Liver (tissue), 9 donors: ENCODE results near the gene CTNNA2. TPM values are rescaled to one million over a fixed set of nuclear protein-coding genes. Genes with fewer than 3 reads are reported as not detected.

Source experiments
- DNase-seq: peaks from one replicate; pipeline ENCODE4 v3.0.0-alpha.2; 2017; ENCODE audit warnings: low spot score
- H3K27ac ChIP-seq, 2 donors: one replicate each; pipeline ENCODE4 v1.7.0; 2013; ENCODE audit warnings: inconsistent platforms in 2 of 2, low read length in 2 of 2, control low read depth in 1 of 2, low read depth in 1 of 2, mild to moderate bottlenecking in 1 of 2
- H3K27me3 ChIP-seq, 4 donors: one replicate each; pipeline versions ENCODE4 v1.6.1 to v1.7.0; 2013; ENCODE audit warnings: low read length in 3 of 4, inconsistent platforms in 1 of 4, mild to moderate bottlenecking in 1 of 4, moderate library complexity in 1 of 4; ENCODE audit not compliant: control insufficient read depth in 4 of 4, insufficient read depth in 4 of 4
- H3K36me3 ChIP-seq, 4 donors: one replicate each; pipeline versions ENCODE4 v1.6.1 to v1.7.0; 2013; ENCODE audit warnings: low read length in 3 of 4, mild to moderate bottlenecking in 3 of 4, low read depth in 1 of 4, moderate library complexity in 1 of 4; ENCODE audit not compliant: control insufficient read depth in 4 of 4, insufficient read depth in 3 of 4
- H3K4me1 ChIP-seq, 4 donors: one replicate each; pipeline versions ENCODE4 v1.6.1 to v1.7.0; 2013; ENCODE audit warnings: low read length in 3 of 4, mild to moderate bottlenecking in 3 of 4, moderate library complexity in 1 of 4; ENCODE audit not compliant: control insufficient read depth in 4 of 4, insufficient read depth in 4 of 4
- H3K4me3 ChIP-seq, 3 donors: one replicate each; pipeline versions ENCODE4 v1.6.1 to v1.7.0; 2013; ENCODE audit warnings: low read length in 3 of 3, control low read depth in 1 of 3, low read depth in 1 of 3, mild to moderate bottlenecking in 1 of 3
- H3K9ac ChIP-seq, 2 donors: one replicate each; pipeline ENCODE4 v1.7.0; 2013; ENCODE audit warnings: low read length in 2 of 2, mild to moderate bottlenecking in 2 of 2, moderate library complexity in 2 of 2, control low read depth in 1 of 2, low read depth in 1 of 2
- H3K9me3 ChIP-seq, 4 donors: one replicate each; pipeline versions ENCODE4 v1.6.1 to v1.7.0; 2013; ENCODE audit warnings: low read length in 3 of 4; ENCODE audit not compliant: control insufficient read depth in 4 of 4
- EGR1 ChIP-seq, 2 donors: IDR thresholded peaks; 2 replicates each; pipeline ENCODE4 v1.6.1; 2016 to 2018; ENCODE audit warnings: antibody characterized with exemption in 2 of 2, low read depth in 2 of 2
- FOXA1 ChIP-seq: IDR thresholded peaks from 2 replicates; pipeline ENCODE4 v1.6.1; 2016; ENCODE audit warnings: antibody characterized with exemption
- FOXA2 ChIP-seq: IDR thresholded peaks from 2 replicates; pipeline ENCODE4 v1.6.1; 2016; ENCODE audit warnings: antibody characterized with exemption
- GABPA ChIP-seq, 2 donors: IDR thresholded peaks in 1 of 2; conservative IDR thresholded peaks in 1 of 2; 2 replicates each; pipeline ENCODE4 v1.6.1; 2016; ENCODE audit warnings: antibody characterized with exemption in 2 of 2, mild to moderate bottlenecking in 1 of 2, moderate library complexity in 1 of 2
- HNF4A ChIP-seq, 2 donors: conservative IDR thresholded peaks; 2 replicates each; pipeline ENCODE4 v1.6.1; 2016; ENCODE audit warnings: antibody characterized with exemption in 2 of 2, mild to moderate bottlenecking in 2 of 2
- HNF4G ChIP-seq: IDR thresholded peaks from 2 replicates; pipeline ENCODE4 v1.6.1; 2016; ENCODE audit warnings: antibody characterized with exemption
- JUND ChIP-seq, 2 donors: IDR thresholded peaks; 2 replicates each; pipeline ENCODE4 v1.6.1; 2016; ENCODE audit warnings: antibody characterized with exemption in 2 of 2
- NR2F2 ChIP-seq: IDR thresholded peaks from 2 replicates; pipeline ENCODE4 v1.6.1; 2016; ENCODE audit warnings: antibody characterized with exemption
- RAD21 ChIP-seq, 2 donors: IDR thresholded peaks; 2 replicates each; pipeline ENCODE4 v1.6.1; 2016; ENCODE audit warnings: antibody characterized with exemption in 2 of 2, mild to moderate bottlenecking in 2 of 2
- RXRA ChIP-seq, 2 donors: IDR thresholded peaks; 2 replicates each; pipeline ENCODE4 v1.6.1; 2017 to 2018; ENCODE audit warnings: antibody characterized with exemption in 2 of 2, mild to moderate bottlenecking in 1 of 2
- SP1 ChIP-seq: IDR thresholded peaks from 2 replicates; pipeline ENCODE4 v1.6.1; 2018; ENCODE audit warnings: antibody characterized with exemption, mild to moderate bottlenecking
- TAF1 ChIP-seq: conservative IDR thresholded peaks from 2 replicates; pipeline ENCODE4 v1.6.1; 2016; ENCODE audit warnings: antibody characterized with exemption, mild to moderate bottlenecking
- YY1 ChIP-seq: IDR thresholded peaks from 2 replicates; pipeline ENCODE4 v1.6.1; 2016; ENCODE audit warnings: antibody characterized with exemption, mild to moderate bottlenecking
- WGBS: extraction: QIAGEN DNeasy Blood & Tissue Kit; methylation state at CpG from one replicate; pipeline ENCODE4 v1.1.7; 2013; 5-methylcytosine and 5-hydroxymethylcytosine counted together
- polyA plus RNA-seq, 2 donors: library from polyadenylated mRNA; stranded (reverse) in 1 of 2; unstranded in 1 of 2; fragments of 200-250 nt in 1 of 2; fragments of >200 nt in 1 of 2; fragmentation: Nextera tagmentation in 1 of 2; extraction: Ambion mirVana in 1 of 2; gene quantifications; one replicate each; pipeline versions ENCODE4 v1.2.1 to v1.2.3, GENCODE V29; 2013 to 2015
- total RNA-seq, 2 donors: library from RNA; depleted of rRNA; stranded (reverse); fragments of >200 nt; gene quantifications; one replicate each; pipeline ENCODE4 v1.2.3, GENCODE V29; 2014
- TF ChIP-seq, protein P1 (sequence below): IDR thresholded peaks from 2 replicates; pipeline ENCODE4 v1.6.1; 2016; ENCODE audit warnings: antibody characterized with exemption, mild to moderate bottlenecking
- TF ChIP-seq, protein P2 (sequence below): IDR thresholded peaks from 2 replicates; pipeline ENCODE4 v1.6.1; 2016; ENCODE audit warnings: antibody characterized with exemption
- TF ChIP-seq, protein P3 (sequence below): IDR thresholded peaks from 2 replicates; pipeline ENCODE4 v1.6.1; 2016; ENCODE audit warnings: antibody characterized with exemption
- TF ChIP-seq, protein P4 (sequence below): fragments of 150-350 bp; IDR thresholded peaks from 2 replicates; pipeline ENCODE4 v1.5.1; 2017; ENCODE audit warnings: improper control_type of control experiment, low read depth, low read length; ENCODE audit not compliant: missing input control
- TF ChIP-seq, protein P5 (sequence below): IDR thresholded peaks from 2 replicates; pipeline ENCODE4 v1.6.1; 2016; ENCODE audit warnings: antibody characterized with exemption
- donor health status: healthy.
- donor health status: healthy.
- donor health status: healthy.
- donor health status: healthy.
- donor health status: healthy.

CTNNA2 gene
- total and polyA plus RNA-seq, 4 donors = 0.05 TPM; not detected in 3

DNA sequence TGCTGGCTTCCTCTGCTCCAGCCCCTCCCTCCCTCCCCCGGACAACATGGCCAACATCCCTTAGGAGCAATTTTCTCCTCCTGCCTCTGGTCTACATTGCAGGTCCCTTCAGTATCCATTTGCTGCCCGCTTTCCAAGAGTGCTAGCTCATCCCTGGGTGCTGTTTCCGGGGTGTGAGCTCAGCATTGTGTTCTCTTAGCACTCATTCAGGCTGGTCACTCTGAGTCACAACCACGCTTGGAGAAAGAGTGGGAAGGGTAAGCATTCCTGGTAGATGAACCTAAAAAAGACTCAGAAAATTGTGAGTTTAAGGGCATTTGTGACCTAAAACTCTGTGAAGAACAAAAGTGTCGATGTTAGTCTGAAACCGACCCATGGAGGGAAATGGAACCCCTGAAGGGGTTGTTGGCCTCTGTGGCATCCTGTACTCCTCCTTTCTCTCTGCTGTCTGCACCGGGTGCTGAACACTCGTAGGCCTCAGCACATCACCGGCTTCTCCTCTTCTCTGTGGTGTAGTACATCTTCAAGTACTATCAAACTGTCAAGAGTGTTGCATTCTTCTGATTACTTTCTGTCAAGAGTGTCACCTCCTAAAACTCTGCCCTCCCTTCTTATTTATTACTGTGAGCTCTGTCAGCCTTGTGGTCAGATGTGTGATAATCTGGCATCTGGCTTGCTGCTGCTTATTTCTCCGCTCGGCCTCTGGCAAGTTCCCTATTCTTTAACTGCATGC is 73.0 kb downstream of the CTNNA2 start:
- Histone ChIP-seq H3K36me3 (no peaks in the 10 kb centered on the region), H3K27ac (no peak overlapping the region), H3K4me3 (no peak overlapping the region), H3K4me1 (no peaks in the 10 kb centered on the region), H3K27me3 (no peaks in the 10 kb centered on the region), H3K9ac (no peak overlapping the region), H3K9me3 (no peaks in the 10 kb centered on the region)
- no peak for DNase-seq
- TF ChIP-seq TAF1 (no peak), JUND (IDR thresholded peaks at IDR 0.05) (no peak), EGR1 (IDR thresholded peaks at IDR 0.05; ENCODE audit: low read depth in 2 of 2) (no peak), HNF4A (conservative IDR thresholded peaks at IDR 0.05) (no peak), NR2F2 (no peak)
- WGBS = 67% methylated on average over 11 of the region's 11 CpGs

DNA sequence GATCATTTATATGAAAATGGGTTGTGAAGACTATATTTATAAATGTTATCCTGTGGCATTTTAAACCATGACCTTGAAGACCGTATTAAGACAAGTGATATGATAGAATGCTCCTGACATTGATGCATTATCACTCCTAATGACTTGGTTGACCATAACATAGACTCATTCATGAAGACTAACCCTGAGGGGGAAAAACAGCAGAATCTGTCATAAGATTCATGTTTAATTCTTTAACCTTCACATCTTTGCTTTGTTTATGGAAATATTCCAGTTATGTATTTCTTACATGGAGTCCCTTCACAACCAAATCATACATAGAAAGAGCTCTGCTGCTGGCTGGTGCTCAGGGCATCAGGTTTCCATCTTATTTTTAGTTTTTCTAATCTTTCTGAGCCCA is 78.4 kb downstream of the CTNNA2 start:
- Histone ChIP-seq H3K27ac (no peak overlapping the region), H3K9ac (no peak overlapping the region), H3K36me3 (no peaks in the 10 kb centered on the region), H3K4me1 (no peaks in the 10 kb centered on the region), H3K4me3 (no peak overlapping the region), H3K27me3 (peaks cover 0 to 3% (median 0%) of the 10 kb centered on the region in 4 donors), H3K9me3 (no peaks in the 10 kb centered on the region)
- 74% methylated on average over 1 of the region's 1 CpG for WGBS
- DNase-seq = no peak
- TF ChIP-seq, protein P1, sequence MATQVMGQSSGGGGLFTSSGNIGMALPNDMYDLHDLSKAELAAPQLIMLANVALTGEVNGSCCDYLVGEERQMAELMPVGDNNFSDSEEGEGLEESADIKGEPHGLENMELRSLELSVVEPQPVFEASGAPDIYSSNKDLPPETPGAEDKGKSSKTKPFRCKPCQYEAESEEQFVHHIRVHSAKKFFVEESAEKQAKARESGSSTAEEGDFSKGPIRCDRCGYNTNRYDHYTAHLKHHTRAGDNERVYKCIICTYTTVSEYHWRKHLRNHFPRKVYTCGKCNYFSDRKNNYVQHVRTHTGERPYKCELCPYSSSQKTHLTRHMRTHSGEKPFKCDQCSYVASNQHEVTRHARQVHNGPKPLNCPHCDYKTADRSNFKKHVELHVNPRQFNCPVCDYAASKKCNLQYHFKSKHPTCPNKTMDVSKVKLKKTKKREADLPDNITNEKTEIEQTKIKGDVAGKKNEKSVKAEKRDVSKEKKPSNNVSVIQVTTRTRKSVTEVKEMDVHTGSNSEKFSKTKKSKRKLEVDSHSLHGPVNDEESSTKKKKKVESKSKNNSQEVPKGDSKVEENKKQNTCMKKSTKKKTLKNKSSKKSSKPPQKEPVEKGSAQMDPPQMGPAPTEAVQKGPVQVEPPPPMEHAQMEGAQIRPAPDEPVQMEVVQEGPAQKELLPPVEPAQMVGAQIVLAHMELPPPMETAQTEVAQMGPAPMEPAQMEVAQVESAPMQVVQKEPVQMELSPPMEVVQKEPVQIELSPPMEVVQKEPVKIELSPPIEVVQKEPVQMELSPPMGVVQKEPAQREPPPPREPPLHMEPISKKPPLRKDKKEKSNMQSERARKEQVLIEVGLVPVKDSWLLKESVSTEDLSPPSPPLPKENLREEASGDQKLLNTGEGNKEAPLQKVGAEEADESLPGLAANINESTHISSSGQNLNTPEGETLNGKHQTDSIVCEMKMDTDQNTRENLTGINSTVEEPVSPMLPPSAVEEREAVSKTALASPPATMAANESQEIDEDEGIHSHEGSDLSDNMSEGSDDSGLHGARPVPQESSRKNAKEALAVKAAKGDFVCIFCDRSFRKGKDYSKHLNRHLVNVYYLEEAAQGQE = no peak
- TF ChIP-seq RXRA (IDR thresholded peaks at IDR 0.05) (no peak), EGR1 (IDR thresholded peaks at IDR 0.05; ENCODE audit: low read depth in 2 of 2) (no peak), TAF1 (no peak), SP1 (no peak), FOXA1 (no peak), RAD21 (IDR thresholded peaks at IDR 0.05) (no peak), JUND (IDR thresholded peaks at IDR 0.05) (no peak), HNF4G (no peak), YY1 (no peak), FOXA2 (no peak), GABPA (IDR thresholded peaks at IDR 0.05 in 1 of 2, conservative IDR thresholded peaks at IDR 0.05 in 1 of 2) (no peak), NR2F2 (no peak), HNF4A (conservative IDR thresholded peaks at IDR 0.05) (no peak)
- TF ChIP-seq, protein P2, sequence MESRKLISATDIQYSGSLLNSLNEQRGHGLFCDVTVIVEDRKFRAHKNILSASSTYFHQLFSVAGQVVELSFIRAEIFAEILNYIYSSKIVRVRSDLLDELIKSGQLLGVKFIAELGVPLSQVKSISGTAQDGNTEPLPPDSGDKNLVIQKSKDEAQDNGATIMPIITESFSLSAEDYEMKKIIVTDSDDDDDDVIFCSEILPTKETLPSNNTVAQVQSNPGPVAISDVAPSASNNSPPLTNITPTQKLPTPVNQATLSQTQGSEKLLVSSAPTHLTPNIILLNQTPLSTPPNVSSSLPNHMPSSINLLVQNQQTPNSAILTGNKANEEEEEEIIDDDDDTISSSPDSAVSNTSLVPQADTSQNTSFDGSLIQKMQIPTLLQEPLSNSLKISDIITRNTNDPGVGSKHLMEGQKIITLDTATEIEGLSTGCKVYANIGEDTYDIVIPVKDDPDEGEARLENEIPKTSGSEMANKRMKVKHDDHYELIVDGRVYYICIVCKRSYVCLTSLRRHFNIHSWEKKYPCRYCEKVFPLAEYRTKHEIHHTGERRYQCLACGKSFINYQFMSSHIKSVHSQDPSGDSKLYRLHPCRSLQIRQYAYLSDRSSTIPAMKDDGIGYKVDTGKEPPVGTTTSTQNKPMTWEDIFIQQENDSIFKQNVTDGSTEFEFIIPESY = no peak
- TF ChIP-seq, protein P3, sequence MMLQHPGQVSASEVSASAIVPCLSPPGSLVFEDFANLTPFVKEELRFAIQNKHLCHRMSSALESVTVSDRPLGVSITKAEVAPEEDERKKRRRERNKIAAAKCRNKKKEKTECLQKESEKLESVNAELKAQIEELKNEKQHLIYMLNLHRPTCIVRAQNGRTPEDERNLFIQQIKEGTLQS = no peak
- TF ChIP-seq, protein P4, sequence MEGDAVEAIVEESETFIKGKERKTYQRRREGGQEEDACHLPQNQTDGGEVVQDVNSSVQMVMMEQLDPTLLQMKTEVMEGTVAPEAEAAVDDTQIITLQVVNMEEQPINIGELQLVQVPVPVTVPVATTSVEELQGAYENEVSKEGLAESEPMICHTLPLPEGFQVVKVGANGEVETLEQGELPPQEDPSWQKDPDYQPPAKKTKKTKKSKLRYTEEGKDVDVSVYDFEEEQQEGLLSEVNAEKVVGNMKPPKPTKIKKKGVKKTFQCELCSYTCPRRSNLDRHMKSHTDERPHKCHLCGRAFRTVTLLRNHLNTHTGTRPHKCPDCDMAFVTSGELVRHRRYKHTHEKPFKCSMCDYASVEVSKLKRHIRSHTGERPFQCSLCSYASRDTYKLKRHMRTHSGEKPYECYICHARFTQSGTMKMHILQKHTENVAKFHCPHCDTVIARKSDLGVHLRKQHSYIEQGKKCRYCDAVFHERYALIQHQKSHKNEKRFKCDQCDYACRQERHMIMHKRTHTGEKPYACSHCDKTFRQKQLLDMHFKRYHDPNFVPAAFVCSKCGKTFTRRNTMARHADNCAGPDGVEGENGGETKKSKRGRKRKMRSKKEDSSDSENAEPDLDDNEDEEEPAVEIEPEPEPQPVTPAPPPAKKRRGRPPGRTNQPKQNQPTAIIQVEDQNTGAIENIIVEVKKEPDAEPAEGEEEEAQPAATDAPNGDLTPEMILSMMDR = no peak
- TF ChIP-seq, protein P5, sequence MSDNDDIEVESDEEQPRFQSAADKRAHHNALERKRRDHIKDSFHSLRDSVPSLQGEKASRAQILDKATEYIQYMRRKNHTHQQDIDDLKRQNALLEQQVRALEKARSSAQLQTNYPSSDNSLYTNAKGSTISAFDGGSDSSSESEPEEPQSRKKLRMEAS = no peak
